Frontal cortex (tissue), 4 donors: ENCODE data around the gene DCUN1D5. TPM values are rescaled to one million over a fixed set of nuclear protein-coding genes. Genes with fewer than 3 reads are reported as not detected.
"Not testable (repeated sequence)": the region's sequence is repeated elsewhere in the genome, so short reads cannot be mapped to it uniquely, and the experiment has no call there.

Experiments
- DNase-seq, 2 donors: peaks; one replicate each; pipeline ENCODE4 v3.0.0; 2012; ENCODE audit warnings: low spot score in 2 of 2
- FAIRE-seq: peaks from 2 replicates; lab custom pipeline; 2012; peaks lifted over from hg19 to GRCh38; lab: Jason Lieb, UNC
- total RNA-seq: library from RNA; depleted of rRNA; stranded (reverse); fragments of >200 nt; gene quantifications from one replicate; pipeline ENCODE4 v1.2.3, GENCODE V29; 2014
- donor health status: control.
- donor health status: control.
- donor health status: control.

The DCUN1D5 gene
- total RNA-seq, 1 donor from 2014 or later = 55.8 TPM

DNA sequence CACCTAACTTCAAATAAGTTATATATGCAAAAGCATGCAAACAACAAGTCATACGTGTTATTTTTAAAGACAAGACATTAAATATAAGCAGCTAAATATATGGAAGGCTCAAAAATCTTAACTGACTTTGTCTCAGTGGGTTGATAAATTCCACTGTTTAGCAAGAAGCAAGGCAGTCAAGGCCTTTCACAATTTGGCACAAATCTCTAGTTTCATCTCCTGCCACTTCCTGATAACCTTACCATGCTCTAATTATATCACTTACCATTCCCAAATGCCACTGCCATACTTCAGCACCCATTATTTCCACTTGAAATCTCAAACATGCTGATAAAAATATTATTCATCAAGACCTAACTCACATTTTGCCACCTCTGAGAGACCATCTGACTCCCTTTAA lies 24.8 kb downstream of the DCUN1D5 start:
- no peak for FAIRE-seq
- DNase-seq = no peak

DNA sequence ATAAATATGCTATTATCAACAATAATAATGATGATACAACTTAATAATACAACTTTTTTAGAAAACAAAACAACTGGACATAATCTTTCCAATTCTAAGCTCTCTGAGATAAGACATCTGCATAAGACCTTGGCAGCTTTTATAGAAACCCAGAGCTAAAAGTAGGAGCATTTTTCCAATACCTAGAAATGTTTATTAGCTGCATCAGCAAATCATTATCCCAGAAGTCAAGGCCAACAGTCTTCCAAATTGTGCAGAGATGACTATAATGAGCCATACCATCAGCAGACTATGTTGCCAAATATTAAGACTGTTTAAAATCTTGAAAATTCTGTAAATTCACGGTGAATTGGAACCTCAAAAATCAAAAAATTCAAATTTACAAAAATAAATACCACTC lies 30.3 kb downstream of the DCUN1D5 start:
- FAIRE-seq (no peak), DNase-seq (no peak)

DNA sequence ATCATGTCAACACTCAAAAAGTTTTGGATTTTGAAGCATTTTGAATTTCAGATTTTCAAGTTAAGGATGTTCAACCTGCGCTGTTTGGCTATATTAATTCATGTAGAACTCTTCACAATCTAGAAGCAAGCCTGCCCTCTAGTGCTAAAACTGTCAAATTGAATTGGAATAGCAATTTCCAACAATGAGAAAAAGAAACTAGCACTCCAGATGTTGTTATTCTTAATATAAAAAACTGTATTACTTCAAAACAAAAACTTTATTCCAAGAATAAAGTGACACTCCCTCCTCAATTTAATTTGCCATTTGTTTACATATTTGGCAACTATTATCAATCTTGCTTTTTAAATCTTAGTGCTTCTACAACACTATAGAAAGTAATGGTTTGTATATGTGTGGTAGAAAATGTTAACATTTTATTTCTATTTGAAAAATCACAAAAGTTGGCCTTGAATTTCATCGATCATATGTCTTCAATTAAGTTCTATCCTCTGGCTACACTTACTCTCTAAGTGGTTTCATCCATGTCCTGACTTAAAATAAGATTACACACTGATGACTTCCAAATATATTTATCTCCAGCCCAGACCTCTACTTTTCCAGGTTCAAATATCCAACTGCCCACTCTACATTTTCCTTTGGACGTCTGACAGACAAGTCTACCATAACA lies 36.6 kb downstream of the DCUN1D5 start:
- peak; percentile 96 for FAIRE-seq
- no peak for DNase-seq

DNA sequence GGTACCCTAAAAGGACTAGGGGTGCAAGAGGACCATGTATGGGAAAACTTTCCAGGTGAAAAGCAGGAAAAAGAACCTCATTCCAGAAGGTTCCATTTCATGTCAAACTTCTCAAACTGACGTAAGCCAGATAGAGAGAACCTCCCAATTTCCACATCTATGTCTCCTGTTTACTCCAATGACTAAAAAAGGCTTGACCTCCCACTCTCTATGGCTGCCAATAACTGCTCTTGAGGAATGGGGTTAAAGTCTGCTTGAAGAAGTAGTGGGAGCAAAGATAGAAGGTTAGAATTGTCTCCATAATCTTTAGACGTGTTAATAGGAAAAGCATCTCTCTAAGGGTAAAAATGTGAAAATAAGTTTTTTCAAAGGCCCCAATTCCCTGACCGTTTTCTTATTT lies 38.0 kb downstream of the DCUN1D5 start:
- no peak for DNase-seq
- no peak for FAIRE-seq

DNA sequence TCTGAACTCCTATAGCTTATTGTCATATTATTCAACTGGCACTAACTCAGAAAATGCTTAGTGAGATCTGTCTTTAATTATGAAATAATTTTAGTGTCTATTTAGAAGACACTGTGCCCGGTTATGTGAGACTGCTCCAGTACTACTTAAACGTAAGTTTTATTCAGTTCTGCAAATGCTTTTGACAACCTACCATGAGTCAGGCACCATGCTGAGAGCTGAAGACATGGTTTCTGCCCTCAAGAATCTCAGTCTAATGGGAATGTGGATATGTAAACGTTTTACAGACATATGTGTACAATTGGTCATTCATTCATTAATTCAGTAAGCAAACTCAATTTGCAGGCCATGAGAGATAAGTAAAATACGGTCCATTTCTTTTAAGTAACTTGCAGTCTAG lies 40.0 kb downstream of the DCUN1D5 start:
- FAIRE-seq = no peak
- DNase-seq = no peak

DNA sequence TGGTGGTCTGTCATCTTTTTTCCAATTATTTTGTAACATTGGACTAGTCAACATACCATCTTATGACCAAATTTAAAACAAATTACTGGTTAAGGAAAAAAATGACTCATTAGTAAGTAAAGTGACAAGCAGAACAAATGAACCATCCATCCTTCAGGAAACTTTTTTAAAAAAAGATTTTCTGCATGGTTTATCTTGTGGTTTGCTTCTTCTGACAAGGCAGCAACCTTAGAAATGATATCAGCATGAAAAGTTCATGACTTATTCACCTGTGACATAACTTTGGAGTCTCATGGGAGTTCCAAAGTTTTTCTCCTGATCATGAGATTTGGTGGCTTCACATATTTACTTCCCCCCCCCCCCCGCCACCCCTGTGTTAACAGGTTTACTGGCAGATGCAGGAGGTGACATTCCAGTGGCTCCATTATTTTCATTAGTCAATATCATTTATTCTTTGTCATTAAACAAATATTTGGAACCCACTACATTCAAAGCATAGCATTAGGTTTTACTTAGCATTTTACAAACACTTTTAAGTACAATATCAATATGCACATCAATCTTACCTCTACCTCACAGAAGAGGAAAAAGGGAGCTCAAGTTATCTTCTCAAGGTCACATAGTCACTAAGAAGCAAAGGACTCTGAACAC lies 40.7 kb downstream of the DCUN1D5 start:
- DNase-seq = no peak
- no peak for FAIRE-seq

DNA sequence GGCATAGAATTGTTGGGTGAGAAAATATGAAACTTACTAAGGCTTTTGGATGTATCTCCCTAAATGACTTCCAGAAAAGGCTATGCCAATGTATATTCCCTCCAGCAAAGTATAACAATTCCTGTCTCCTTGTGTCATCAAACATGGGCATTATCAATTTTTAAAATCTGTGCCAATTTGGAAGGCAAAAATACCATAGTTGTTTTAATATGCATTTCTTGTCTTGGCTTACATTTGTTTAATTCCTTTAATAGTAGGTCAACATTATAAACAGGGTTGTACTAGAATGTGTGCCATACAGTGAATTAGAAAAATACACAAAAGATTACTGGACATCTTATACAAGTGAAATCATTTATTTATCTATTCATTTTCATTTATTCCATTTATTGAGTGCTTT lies 41.6 kb downstream of the DCUN1D5 start:
- FAIRE-seq (no peak), DNase-seq (no peak)

DNA sequence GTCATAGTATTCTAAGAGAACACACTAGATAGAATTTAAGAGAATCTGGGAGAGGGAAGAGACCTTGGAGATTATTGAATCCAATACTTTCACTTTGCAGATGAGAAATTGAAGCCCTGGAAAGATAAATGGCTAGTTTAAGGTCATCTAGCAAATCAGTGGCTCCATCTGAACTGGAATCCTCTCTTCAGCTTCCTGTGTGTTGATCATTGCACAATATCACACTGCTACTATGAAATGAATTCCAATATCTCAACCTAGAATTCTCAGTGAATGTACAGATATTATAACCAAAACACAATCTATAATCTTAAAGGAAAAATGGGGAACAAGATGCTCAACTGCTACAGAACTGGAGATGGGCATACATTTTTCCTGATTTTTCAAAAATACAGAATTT lies 44.1 kb downstream of the DCUN1D5 start:
- DNase-seq = no peak
- FAIRE-seq = no peak

DNA sequence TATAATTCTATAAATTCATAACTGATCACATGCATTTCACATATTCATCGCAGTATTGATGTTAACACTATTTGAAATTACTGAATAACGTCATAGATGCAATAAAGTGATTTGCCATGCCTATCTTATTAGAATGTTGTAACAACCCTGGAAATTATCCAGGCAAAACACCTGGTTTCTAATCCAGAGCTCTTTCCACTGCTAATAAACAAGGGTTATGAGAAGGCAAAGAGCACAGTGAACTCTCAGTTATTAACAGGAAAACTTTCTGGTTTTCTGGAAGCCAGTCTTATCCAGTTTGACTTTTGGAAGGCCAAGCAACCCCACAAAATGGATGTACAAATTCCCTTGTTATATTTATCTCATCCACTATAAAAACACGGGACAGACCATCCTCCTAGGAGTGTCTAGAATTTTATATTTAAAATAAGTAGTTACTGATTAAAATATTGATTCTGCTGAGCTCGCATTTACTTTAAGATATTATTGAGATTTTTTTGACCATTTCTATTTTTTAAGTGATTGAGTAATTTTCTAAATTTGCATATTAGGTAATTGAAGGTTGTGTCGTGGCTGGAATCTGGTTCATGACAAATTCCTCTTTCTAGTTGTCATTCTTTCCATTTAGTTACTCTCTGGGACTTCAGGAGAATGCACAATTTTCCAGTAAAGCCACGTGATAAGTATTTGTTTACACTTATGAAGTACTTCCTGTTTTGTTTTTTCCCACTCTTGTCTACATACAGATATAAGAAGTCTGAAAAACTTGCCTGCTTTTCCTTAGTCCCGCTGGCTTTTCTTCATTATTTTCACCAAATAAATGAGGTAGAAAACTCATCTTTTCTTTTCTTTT lies 47.9 kb downstream of the DCUN1D5 start:
- no peak for FAIRE-seq
- no peak for DNase-seq

DNA sequence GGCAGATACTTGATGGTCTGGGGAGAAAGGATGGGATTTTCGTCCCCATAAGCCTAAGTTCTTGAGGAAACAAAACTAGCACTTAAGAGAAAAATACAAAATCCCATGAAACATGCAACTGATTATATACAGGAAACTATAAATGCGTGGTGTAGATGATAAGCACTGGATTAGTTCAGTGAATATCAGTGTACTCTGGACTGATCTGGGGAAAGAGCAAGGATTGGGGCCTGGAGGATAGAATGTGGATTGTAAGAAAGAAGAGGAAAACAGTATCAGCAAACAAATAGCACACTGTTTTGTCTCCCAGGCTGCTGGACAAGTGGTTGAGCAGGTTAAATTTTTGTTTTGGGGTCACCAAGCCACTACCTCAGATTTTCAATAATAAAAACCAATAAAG lies 49.8 kb downstream of the DCUN1D5 start:
- DNase-seq (no peak), FAIRE-seq (no peak)

DNA sequence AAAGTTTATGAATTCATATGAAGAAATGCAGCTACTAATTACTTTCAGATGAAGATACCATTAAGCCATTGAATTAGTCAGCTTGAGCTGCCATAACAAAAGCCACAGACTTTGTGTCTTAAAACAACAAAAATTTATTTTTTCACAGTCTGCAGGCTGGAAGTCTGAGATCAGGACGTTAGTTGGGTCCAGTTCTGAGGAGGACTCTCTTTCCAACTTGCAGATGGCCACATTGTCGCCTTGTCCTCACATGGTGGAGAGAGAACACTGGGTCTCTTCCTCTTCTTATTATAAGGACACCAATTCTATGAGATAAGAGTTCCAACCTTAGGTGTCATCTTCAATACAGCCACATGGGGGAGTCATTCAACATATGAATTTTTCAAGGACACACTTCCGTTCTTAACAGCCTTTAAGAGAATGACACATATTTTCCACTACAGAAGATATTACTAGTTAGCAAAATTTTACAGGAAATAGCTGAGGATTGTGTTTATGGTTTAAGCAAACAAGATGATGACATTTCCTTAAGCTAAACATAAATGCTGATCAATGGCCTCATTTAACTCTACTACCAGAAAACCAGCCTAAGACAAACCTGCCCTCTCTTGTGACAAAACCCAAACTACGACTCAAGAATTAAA lies 56.0 kb downstream of the DCUN1D5 start:
- DNase-seq = peak; percentile 8 to 9
- no peak for FAIRE-seq

DNA sequence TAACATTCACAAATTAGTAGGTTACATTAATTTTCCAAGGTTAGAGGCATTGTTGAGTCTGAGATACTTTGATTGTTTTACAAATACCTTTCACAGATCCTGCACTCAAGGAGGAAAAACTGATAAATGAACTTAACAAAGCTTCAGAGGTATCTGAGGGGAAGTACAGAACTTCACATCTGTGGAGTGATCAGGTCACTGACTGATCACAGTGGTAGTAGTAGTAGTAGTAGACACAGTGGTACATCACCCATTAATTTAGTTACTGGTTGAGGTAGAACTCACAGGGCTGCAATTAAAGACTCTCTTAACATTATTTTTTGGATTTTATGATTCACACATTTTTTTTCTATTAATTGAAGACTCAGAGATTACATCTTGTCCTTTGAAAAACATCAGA lies 56.7 kb downstream of the DCUN1D5 start:
- FAIRE-seq (no peak), DNase-seq (no peak)

DNA sequence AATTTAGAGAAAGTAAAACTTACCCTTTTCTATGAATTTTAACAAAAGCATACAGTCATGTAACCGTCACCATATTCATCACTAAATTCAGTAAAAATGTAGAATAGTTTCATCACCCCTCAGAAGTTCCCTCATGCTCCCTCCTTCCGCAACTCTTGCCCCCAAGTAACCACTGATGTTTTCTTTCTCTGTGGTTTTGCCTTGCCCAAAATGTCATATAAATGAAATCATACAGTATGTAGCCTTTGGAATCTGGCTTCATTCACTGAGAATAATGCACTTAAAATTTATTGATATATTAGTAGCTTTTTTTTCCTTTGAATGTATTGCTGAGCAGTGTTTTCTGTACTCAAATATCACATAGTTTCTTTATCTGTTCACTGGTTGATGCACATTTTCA lies 60.1 kb downstream of the DCUN1D5 start:
- FAIRE-seq (no peak), DNase-seq (no peak)

DNA sequence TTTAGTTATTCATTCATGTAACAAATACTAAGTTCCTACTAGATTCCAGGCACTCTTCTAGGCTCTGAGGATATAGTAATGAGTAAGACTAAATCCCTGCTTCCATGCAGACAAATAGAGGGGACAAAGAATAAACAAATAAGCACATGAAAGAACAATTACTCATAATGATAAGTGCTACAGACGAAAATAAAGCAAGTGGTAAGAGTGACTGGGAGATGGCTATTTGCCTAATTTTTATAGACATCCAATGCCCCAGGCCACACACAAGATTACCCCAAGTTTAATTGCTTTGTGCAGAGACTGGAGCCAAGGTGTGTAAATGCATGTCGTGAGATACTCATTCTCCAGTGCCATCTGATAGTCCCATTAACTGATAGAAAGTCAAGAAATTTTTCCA lies 62.6 kb downstream of the DCUN1D5 start:
- no peak for DNase-seq
- no peak for FAIRE-seq

DNA sequence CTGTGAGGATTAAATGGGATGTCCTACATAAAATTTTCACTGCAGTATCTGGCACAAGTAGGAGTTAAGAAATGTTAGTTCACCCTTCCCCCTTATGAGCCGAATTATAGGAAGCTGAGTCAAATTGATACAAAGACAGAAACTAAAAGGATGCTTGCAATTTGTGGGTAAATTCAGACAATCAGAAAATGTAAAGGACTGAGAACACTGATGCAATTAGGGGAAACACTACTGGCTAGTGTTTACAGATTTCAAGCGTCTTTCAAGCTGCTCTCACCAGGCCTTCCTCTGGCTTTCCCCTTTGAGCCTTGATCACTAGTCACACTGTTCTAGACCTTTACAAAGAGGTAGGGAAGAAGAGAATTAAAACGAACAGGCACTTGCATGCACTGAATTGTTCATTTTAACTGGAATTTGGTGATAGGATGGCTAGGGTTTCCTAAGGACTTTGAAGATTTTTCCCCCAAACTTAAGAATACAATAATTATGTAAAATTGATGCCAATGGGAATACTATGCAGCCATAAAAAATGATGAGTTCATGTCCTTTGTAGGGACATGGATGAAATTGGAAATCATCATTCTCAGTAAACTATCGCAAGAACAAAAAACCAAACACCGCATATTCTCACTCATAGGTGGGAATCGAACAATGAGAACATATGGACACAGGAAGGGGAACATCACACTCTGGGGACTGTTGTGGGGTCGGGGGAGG lies 63.5 kb downstream of the DCUN1D5 start:
- not testable (repeated sequence) for DNase-seq, FAIRE-seq

DNA sequence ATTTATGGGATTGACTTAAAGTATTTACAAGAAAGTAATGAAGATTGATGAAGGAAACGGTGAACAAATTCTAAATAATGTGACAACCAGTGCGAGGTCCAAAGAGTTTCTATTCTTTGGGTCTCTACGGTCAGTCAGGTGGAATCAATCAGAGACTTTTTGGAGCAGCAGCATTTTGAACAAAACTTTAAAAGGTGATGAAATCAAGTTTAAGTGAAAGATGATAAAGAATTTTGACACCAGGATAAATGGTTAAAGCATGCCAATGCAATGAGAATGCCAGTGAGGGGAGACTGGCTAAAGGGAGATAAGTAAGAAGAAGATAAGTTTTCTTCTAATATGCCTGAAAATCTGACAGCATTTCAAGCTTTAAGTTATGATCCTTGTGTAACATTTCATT lies 67.9 kb downstream of the DCUN1D5 start:
- no peak for DNase-seq
- no peak for FAIRE-seq

DNA sequence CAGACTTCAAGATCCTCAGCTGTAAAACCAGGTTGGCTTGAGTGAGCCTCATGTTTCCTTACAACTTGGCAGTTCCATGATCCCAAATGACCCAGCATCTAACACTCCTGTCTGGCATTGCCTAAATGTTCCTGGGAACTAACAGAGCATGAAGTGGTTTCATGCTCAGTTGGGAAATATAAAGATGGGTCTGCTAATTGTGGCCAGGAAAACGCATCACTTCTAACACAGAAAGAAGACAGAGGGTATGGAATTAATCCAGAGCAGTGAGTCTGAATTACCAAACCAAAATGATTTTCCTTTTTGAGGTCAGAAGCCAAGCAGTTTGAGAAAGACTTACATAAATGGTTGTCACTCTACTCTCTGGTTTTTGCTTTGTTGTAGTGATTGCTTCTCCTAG lies 75.9 kb downstream of the DCUN1D5 start:
- no peak for FAIRE-seq
- no peak for DNase-seq

DNA sequence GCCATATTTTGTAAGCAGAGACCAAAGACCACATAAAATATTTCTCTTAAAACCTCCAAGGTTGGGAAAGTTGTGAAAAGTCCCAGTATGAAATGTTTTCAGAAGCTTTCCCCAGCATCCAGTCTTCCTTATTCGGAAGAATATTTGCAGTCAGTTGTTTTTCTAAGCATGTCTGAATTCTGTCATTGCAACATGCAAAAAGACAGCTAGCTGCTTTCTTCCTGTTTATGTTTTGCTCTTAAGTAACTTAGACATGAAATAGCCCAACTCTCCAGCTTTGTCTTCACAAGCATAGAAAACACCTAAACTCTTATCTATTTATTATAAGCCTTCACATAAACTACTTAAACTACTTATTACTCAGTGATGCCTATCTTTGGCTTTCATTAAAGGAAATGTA lies 78.5 kb downstream of the DCUN1D5 start:
- FAIRE-seq = no peak
- DNase-seq = no peak
